ENCODE results near the gene MCRS1. TPM values are rescaled to one million over a fixed set of nuclear protein-coding genes. Genes with fewer than 3 reads are reported as not detected.
A peak's percentile ranks its signal among the peaks of the same experiment; 100 is the strongest.
"Not testable (repeated sequence)": the region's sequence is repeated elsewhere in the genome, so short reads cannot be mapped to it uniquely, and the experiment has no call there.

The MCRS1 gene
- total RNA-seq, 2 donors from 2014 or later: 78.0 to 92.2 TPM

DNA sequence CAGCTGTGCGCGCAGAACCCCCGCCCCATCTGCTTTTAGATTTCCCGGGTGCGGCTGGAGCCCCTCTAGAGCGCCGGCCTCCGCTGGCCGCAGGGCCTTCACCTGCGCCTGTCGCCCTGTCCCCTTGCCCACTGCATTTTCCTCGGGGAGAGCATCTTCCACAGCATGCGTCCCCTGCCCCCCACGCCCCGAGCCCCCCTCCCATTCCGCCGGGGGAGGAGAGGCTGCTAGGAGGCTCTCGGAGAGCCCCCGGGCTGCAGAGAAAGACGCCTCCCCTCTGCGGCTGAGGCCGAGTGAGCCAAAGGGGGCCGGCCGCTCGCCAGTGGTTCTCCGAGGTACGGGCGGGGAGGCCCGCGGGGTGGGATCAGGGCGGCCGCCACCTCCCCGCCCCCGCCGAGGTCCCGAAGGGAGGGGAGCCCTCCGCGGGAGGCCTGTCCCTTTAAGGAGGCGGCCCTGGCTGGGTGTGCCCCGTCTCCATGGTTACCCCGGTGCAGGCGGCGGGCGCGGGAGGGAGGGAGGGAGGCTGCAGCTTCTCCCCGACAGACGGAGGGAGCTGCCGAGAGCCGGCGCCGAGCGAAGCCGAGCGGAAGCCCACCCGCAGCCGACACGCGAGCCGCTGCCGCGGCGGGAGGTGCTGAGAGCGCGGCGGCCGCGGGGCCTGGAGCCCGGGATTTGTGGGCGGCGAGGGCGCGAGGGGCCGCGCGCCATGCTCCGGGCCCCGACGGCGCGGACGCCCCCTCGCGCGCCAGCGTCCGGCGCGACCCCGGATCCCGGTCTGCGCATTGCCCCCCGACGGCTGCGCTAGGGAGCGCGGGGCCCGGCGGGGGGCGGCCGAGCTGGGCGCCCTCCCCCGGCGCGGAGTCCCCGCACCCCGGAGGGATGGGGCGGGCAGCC, 29.2 kb downstream of the MCRS1 start, which contains the start of gene KCNH3:
Gene KCNH3, plus strand, starts transcription at position 521 of the 894 bp plus-strand sequence. CDS start 387 bp downstream, outside the sequence.
- H3K9me3 ChIP-seq (ENCODE audit: control insufficient read depth, low read length, poor library complexity, severe bottlenecking): no peaks in the 10 kb centered on the region
- H3K27ac Mint-ChIP-seq: peak within 1 kb of the TSS; percentile 74
- no peaks in the 10 kb centered on the region for H3K27me3 Mint-ChIP-seq
- no peaks in the 10 kb centered on the region for H3K36me3 Mint-ChIP-seq (ENCODE audit: low read depth)
- ATAC-seq (peak; percentile 91), DNase-seq (peak; percentile 80 to 87 (median 86))
- H3K4me1 Mint-ChIP-seq: peaks cover 27% of the 10 kb centered on the region
- H3K4me3 Mint-ChIP-seq: peak within 1 kb of the TSS; percentile 85

GRCh38 chr12:49537752-49538509, 30.0 kb downstream of the MCRS1 start:
- no peaks in the 10 kb centered on the region for H3K9me3 ChIP-seq (ENCODE audit: control insufficient read depth, low read length, poor library complexity, severe bottlenecking)
- H3K4me3 Mint-ChIP-seq: peak overlapping the region; percentile 85
- peaks cover 22% of the 10 kb centered on the region for H3K4me1 Mint-ChIP-seq
- DNase-seq (peak in 1 of 3 donors; percentile 31), ATAC-seq (peak; percentile 18)
- H3K27ac Mint-ChIP-seq: no peak overlapping the region
- no peaks in the 10 kb centered on the region for H3K36me3 Mint-ChIP-seq (ENCODE audit: low read depth)
- no peaks in the 10 kb centered on the region for H3K27me3 Mint-ChIP-seq

DNA sequence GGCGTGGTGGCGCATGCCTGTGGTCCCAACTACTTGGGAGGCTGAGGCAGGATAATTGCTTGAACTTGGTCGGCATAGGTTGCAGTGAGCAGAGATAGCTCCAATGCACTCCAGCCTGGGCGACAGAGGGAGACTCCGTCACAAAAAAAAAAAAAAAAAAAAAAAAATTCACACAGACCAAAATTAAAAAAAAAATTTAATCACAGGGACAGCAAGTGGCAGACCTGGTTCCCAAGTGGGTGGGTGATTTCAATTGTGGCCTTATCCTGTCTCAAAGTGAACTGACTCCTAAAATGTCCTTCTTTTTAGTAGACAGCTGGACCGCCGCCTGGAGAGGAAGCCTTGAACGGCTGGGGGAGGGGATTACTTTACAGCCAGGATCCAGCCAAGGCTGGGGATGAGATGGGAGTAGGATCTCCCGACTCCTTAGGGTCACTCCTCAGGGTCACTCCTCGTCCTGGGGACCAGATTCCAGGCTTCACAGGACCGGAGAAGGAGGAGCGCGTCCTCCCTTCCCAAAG, 30.7 kb downstream of the MCRS1 start:
- ATAC-seq (no peak), DNase-seq (no peak)
- H3K9me3 ChIP-seq (ENCODE audit: control insufficient read depth, low read length, poor library complexity, severe bottlenecking): no peaks in the 10 kb centered on the region
- Mint-ChIP-seq H3K4me1 (peaks cover 20% of the 10 kb centered on the region), H3K4me3 (peak overlapping the region; percentile 85), H3K27me3 (no peaks in the 10 kb centered on the region), H3K36me3 (ENCODE audit: low read depth) (no peaks in the 10 kb centered on the region), H3K27ac (no peak overlapping the region)

- peaks cover 18% of the 10 kb centered on the region for H3K4me1 Mint-ChIP-seq
- H3K9me3 ChIP-seq (ENCODE audit: control insufficient read depth, low read length, poor library complexity, severe bottlenecking): no peaks in the 10 kb centered on the region
- ATAC-seq (no peak), DNase-seq (no peak)
- H3K27me3 Mint-ChIP-seq: no peaks in the 10 kb centered on the region
- peak overlapping the region; percentile 68 for H3K4me3 Mint-ChIP-seq
- no peaks in the 10 kb centered on the region for H3K36me3 Mint-ChIP-seq (ENCODE audit: low read depth)
- peak overlapping the region; percentile 49 for H3K27ac Mint-ChIP-seq
Measured at GRCh38 chr12:49536526-49537071, 31.3 kb downstream of the MCRS1 start.

DNA sequence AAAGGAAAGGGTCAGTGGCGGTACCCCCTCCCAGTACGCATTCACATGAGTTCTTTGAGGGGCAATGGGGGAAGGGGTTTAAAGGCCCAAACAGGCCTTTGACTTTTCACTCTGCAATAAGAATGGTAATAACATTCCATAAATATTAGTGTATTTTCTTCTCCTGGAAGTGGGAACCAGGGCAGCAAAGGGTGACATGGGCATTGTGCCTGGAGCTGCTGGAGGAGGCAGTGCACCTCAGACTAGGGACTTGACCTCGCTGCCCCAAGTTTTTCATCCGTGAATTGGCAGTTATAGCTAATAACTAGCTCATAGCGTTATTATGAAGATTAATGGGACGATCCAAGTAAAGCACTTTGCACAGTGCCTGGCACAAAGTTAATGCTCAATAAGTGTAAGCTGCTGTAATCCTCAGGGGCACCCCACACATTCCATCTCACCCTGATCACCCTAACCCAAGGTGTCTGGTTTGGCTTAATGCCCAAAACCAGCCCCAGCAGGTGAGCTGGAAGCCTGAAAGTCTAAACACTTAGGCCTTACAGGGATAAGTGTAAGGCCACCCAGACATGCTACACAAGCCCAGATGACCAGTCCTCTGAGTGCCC, 31.9 kb downstream of the MCRS1 start:
- H3K4me1 Mint-ChIP-seq: peaks cover 13% of the 10 kb centered on the region
- peak overlapping the region; percentile 49 for H3K27ac Mint-ChIP-seq
- H3K36me3 Mint-ChIP-seq (ENCODE audit: low read depth): no peaks in the 10 kb centered on the region
- DNase-seq (no peak), ATAC-seq (no peak)
- H3K4me3 Mint-ChIP-seq: no peak overlapping the region
- H3K9me3 ChIP-seq (ENCODE audit: control insufficient read depth, low read length, poor library complexity, severe bottlenecking): no peaks in the 10 kb centered on the region
- no peaks in the 10 kb centered on the region for H3K27me3 Mint-ChIP-seq

- no peaks in the 10 kb centered on the region for H3K9me3 ChIP-seq (ENCODE audit: control insufficient read depth, low read length, poor library complexity, severe bottlenecking)
- Mint-ChIP-seq H3K36me3 (ENCODE audit: low read depth) (no peaks in the 10 kb centered on the region), H3K27ac (no peak overlapping the region), H3K4me3 (no peak overlapping the region), H3K4me1 (peaks cover 7% of the 10 kb centered on the region), H3K27me3 (no peaks in the 10 kb centered on the region)
- DNase-seq: no peak
- ATAC-seq: no peak
Measured at GRCh38 chr12:49534731-49535278, 33.1 kb downstream of the MCRS1 start.

GRCh38 chr12:49534122-49534521, 33.8 kb downstream of the MCRS1 start:
- not testable (repeated sequence) for H3K27ac Mint-ChIP-seq; H3K27me3 Mint-ChIP-seq; H3K4me1 Mint-ChIP-seq; ATAC-seq; H3K4me3 Mint-ChIP-seq; H3K36me3 Mint-ChIP-seq (ENCODE audit: low read depth); H3K9me3 ChIP-seq (ENCODE audit: control insufficient read depth, low read length, poor library complexity, severe bottlenecking); DNase-seq

DNA sequence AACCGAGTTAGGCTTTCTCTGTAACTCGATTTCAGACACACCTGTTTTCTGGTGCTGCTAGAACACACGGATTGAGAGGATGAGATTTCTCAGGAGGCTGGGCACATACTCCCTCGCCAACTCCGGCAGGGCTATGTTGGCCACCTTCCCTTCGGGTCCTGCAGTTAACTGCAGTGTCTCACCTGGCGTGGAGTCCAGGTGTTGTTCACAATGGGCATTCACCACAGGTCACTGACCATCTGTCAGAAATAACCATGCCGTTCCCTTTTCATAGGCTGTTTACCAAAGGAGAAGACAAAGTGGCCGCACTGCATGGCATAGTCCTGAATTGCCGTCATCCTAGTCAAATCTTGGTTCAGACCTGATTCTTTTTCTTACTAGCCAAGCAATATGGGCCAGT, 34.6 kb downstream of the MCRS1 start:
- Mint-ChIP-seq H3K4me1 (peaks cover 7% of the 10 kb centered on the region), H3K4me3 (no peak overlapping the region), H3K36me3 (ENCODE audit: low read depth) (no peaks in the 10 kb centered on the region), H3K27ac (no peak overlapping the region), H3K27me3 (no peaks in the 10 kb centered on the region)
- ATAC-seq (no peak), DNase-seq (no peak)
- H3K9me3 ChIP-seq (ENCODE audit: control insufficient read depth, low read length, poor library complexity, severe bottlenecking): no peaks in the 10 kb centered on the region

DNA sequence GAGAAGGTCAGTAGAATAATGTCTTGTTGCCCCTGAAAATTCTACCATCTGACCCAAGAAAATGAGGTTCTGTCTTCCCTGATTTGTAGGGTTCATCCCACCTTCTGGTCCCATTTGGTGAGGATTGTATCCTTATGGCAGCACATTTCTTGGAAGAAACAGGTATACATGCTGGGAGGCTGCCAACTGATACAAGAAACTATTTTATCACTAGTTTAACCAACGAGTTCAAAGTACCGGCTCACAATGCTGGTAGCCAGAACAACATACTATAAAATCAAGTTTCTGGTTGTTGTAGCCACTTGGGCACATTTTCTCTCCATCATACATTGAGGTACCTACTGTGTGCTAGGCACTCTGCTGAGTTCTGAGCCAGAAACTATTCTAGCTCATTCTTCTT, 36.2 kb downstream of the MCRS1 start:
- DNase-seq: no peak
- Mint-ChIP-seq H3K4me3 (no peak overlapping the region), H3K4me1 (peaks cover 7% of the 10 kb centered on the region), H3K27ac (no peak overlapping the region), H3K27me3 (no peaks in the 10 kb centered on the region), H3K36me3 (ENCODE audit: low read depth) (no peaks in the 10 kb centered on the region)
- ATAC-seq: no peak
- H3K9me3 ChIP-seq (ENCODE audit: control insufficient read depth, low read length, poor library complexity, severe bottlenecking): no peaks in the 10 kb centered on the region

DNA sequence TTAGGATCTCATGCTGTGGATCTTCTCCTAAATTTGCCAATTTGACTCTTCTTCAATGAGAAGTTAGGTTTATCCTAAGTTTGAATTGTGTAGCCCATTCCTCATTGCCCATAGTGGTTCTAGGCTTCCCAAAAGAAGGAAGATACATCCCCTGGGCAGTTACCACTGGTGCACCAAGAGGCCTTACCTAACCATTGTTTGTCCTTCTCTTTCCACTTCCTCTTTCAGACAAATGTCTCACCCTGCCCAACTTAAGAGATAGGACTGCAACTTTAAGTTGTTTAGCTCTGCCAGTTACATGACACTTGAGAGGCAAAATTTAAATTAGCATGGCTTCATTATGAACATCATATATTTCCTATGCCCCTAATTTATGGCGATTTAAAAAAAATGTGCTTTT, 38.5 kb downstream of the MCRS1 start:
- H3K4me3 Mint-ChIP-seq: no peak overlapping the region
- H3K9me3 ChIP-seq (ENCODE audit: control insufficient read depth, low read length, poor library complexity, severe bottlenecking): no peaks in the 10 kb centered on the region
- no peaks in the 10 kb centered on the region for H3K36me3 Mint-ChIP-seq (ENCODE audit: low read depth)
- no peaks in the 10 kb centered on the region for H3K4me1 Mint-ChIP-seq
- DNase-seq: no peak
- no peak for ATAC-seq
- H3K27ac Mint-ChIP-seq: no peak overlapping the region
- no peaks in the 10 kb centered on the region for H3K27me3 Mint-ChIP-seq

- H3K36me3 Mint-ChIP-seq (ENCODE audit: low read depth): peaks cover 2% of the 10 kb centered on the region
- ATAC-seq (no peak), DNase-seq (no peak)
- H3K4me1 Mint-ChIP-seq: no peaks in the 10 kb centered on the region
- H3K27ac Mint-ChIP-seq: no peak overlapping the region
- H3K4me3 Mint-ChIP-seq: no peak overlapping the region
- no peaks in the 10 kb centered on the region for H3K27me3 Mint-ChIP-seq
- H3K9me3 ChIP-seq (ENCODE audit: control insufficient read depth, low read length, poor library complexity, severe bottlenecking): no peaks in the 10 kb centered on the region
Measured at GRCh38 chr12:49527361-49528130, 40.4 kb downstream of the MCRS1 start.

DNA sequence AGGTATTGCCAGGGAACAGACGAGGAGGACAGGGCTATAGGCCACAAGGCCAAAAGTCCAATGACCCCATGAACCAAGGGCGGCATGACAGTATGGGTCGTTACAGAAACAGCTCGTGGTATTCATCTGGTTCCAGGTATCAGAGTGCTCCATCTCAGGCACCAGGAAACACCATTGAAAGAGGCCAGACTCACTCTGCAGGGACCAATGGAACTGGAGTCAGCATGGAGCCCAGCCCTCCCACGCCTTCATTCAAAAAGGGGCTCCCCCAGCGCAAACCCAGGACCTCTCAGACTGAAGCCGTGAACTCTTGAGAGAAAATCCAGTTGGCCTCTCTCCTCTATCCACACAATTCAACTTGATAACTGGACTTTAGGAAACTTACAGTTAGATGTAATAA, 42.0 kb downstream of the MCRS1 start:
- Mint-ChIP-seq H3K4me3 (no peak overlapping the region), H3K27me3 (no peaks in the 10 kb centered on the region), H3K27ac (no peak overlapping the region), H3K4me1 (no peaks in the 10 kb centered on the region), H3K36me3 (ENCODE audit: low read depth) (peaks cover 2% of the 10 kb centered on the region)
- no peaks in the 10 kb centered on the region for H3K9me3 ChIP-seq (ENCODE audit: control insufficient read depth, low read length, poor library complexity, severe bottlenecking)
- DNase-seq: no peak
- ATAC-seq: no peak
